Fibroblast of pulmonary artery (primary cell): ENCODE results near the gene TRIO.
"Not testable (repeated sequence)": the region's sequence is repeated elsewhere in the genome, so short reads cannot be mapped to it uniquely, and the experiment has no call there.

Source experiments
- DNase-seq: peaks from one replicate; pipeline ENCODE4 v3.0.0-alpha.2; 2010; ENCODE audit warnings: low read depth
- H3K4me3 ChIP-seq: replicated peaks from 2 replicates; pipeline ENCODE4 v1.5.1; 2011; ENCODE audit warnings: low read depth, mild to moderate bottlenecking, control low read depth, low read length, moderate library complexity
- TF ChIP-seq, protein P1 (sequence below): IDR thresholded peaks from 2 replicates; pipeline ENCODE4 v1.5.1; 2011; ENCODE audit warnings: mild to moderate bottlenecking, control low read depth, low read length, inconsistent platforms; ENCODE audit errors: missing control alignments

The TRIO gene

DNA sequence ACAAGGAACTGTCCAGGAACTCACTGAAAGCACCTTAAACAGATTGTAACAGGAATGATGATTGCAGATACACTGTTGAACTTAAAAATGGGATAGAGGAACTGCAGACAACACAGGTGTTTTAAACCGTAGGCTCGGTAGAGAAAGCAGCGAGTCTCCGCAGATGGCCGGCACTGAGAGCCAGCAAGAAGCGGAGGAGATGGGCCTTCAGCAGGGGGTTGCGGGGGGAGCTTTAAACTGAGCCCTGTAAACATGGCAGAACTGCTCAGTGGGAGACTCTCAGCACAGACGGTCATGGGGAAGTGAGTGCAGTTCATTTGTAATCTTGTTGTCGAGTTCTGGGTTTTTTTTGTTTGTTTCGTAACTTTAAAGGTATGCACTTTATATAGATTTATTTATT is 283.4 kb downstream of the TRIO start:
- TF ChIP-seq, protein P1, sequence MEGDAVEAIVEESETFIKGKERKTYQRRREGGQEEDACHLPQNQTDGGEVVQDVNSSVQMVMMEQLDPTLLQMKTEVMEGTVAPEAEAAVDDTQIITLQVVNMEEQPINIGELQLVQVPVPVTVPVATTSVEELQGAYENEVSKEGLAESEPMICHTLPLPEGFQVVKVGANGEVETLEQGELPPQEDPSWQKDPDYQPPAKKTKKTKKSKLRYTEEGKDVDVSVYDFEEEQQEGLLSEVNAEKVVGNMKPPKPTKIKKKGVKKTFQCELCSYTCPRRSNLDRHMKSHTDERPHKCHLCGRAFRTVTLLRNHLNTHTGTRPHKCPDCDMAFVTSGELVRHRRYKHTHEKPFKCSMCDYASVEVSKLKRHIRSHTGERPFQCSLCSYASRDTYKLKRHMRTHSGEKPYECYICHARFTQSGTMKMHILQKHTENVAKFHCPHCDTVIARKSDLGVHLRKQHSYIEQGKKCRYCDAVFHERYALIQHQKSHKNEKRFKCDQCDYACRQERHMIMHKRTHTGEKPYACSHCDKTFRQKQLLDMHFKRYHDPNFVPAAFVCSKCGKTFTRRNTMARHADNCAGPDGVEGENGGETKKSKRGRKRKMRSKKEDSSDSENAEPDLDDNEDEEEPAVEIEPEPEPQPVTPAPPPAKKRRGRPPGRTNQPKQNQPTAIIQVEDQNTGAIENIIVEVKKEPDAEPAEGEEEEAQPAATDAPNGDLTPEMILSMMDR = no peak
- H3K4me3 ChIP-seq = no peak overlapping the region
- no peak for DNase-seq

DNA sequence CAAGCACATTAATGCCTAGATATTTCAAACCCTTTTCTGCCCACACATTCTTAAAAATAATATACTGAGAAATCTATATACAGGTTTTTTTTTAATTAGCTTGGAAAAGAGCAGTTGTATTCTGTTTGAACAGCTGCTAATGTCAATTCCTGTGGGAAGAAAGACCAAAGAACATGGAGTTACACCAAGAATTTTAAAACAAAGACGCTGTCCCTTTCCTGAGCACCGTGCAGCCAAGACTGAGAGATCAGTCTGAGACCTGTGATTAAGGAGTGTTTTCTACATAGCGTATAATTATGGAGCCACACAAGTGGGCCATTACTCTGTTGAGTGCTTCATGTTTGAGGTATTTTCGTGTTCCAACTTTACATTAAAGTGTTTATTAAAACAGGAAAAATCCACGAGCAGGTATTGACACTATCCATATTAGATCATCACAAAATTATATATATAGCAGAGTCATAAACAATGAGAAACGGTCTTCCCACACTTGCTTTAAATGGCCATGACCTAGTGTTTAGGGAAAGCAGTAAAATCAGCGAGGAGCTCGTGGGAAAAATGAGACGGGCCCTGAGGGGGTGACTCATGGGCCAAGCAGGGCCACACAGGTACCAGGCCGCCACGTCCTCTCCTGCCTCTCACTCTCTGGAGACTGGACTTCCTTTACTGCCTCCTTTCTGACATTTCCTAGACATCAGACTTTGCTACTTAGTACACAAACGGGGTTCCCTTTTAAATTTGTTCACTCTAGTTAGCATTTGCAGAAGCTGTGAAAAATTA is 285.4 kb downstream of the TRIO start:
- DNase-seq = peak; percentile 45

DNA sequence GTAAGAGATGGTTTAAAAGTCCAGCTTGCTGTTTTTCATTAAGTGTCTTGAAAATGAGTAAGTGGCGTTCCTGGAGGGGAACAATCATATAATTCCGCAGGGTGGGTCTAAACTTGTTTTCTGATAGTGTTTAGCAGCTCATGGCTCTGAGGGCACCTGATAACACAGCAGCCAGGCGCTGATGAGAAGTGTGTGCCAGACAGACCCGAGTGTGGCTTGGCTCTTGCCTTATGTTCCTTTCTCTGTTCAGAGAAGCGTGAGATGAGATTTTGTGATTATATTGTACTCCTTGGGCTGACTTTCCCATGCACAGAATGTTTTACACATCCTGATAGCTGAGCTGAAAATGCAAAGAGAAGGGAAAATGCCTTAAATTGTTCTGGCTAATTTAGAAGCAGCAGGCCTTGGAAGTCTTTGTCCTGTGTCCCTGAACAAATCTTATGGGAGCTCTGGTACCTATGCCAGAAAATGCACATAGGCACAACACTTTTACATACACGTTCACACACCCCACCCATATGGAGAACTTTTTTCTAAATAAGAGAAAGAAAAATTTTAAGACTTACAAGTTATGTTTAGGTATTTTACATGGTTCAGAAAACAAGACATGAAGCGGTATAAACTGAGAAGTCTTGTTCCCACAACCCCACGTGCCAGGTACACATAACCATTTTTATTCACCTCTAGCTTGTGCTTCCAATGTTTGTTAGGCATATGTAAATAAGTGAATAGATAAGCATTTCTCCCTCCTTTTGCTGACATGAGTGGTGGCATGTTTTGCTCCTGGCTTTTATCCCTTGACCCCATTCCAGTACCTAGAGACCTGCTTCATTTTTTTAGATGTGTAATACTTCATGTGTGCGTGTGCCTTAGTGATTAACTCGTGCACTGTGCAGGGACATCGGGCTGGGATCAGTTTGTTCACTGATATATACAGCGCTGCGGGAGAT is 286.2 kb downstream of the TRIO start:
- TF ChIP-seq, protein P1 = no peak
- H3K4me3 ChIP-seq = no peak overlapping the region
- DNase-seq = no peak

More for the DNA sequence above, 285.4 kb downstream of the TRIO start:
- TF ChIP-seq, protein P1 = no peak
- H3K4me3 ChIP-seq = no peak overlapping the region

DNA sequence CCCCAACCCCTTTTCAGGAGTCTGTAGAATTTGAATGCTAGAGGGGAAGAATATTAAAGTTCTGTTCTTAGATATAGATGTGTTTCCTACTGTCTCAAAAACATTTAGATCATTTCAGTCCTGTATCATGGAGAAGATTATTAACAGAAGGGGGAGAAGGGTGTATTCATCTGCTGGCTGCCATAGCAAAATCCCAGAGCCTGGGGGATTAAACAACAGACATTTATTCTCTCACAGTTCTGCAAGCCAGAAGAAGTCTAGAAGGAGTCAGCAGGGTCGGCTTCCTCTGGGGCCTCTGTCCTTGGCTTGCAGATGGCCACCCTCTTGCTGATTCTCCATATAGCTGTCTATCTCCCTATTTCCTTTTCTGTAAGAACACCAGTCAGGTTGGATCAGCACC is 288.4 kb downstream of the TRIO start:
- TF ChIP-seq, protein P1 = no peak
- no peak overlapping the region for H3K4me3 ChIP-seq
- DNase-seq = no peak

DNA sequence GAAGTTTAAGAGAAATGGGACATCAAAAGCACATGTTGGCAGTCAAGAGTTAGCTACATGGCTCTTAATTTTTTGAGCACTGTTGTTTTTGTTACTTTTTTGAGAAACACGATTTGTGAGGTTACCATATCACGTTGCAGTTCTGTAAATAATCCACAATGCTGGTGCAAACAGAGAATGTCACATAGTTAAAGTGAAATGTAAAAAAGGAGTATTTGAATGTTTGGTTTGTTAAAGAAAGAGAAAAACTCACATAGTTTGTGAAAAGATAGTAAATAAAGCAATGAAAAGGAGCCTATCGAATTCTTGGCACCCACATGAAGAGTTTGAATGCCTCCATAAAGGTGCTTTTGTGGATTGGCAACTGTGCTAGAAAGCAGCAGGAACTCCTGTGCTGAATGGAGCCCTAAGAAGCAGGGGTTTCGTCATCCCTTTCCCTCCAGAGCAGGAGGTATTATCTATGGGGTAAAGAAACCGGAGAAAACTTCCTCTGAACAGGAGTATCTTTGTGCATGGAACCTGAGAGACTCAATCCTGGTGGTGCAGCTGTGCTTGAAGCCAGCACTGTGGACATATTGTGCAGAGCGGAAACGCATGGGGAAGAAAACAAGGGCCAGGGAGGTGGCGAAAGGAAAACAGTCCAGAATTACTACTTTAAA is 289.9 kb downstream of the TRIO start:
- no peak for DNase-seq
- H3K4me3 ChIP-seq = no peak overlapping the region
- TF ChIP-seq, protein P1 = no peak

DNA sequence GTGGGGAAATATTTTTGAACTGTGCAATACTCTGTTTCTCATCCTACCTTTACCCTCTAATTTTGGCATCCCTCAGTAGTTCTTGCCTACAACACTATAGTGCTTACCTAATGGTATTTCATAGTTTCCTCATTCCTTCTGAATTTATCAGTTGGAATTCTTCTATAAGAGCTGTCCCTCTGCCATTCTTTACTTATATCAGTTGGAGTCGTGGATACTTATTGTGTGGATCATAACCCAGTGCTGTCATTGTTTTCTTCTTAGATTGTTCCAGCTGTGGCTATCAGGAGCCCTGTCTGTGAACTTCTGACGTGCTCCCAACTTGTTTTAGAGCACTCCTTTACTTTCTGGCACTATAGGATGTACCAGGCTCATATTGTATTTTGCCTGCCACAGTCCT is 292.3 kb downstream of the TRIO start:
- H3K4me3 ChIP-seq = no peak overlapping the region
- TF ChIP-seq, protein P1 = no peak
- DNase-seq = peak; percentile 69

DNA sequence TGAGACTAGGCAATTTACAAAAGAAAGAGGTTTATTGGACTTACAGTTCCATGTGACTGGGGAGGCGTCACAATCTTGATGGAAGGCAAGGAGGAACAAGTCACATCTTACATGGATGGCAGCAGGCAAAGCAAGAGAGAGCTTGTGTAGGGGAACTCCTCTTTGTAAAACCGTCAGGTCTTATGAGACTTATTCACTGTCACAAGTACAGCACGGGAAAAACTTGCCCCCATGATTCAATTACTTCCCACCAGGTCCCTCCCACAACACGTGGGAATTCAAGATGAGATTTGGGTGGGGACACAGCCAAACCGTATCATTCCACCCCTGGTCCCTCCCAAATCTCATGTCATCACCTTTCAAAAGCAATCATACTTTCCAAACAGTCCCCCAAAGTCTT is 293.0 kb downstream of the TRIO start:
- not testable (repeated sequence) for H3K4me3 ChIP-seq, DNase-seq
